H1 (cell line): Measurements from ENCODE around the gene HSPA1L. TPM values are rescaled to one million over a fixed set of nuclear protein-coding genes. Genes with fewer than 3 reads are reported as not detected.

Experiments
- CTCF ChIA-PET: fragments of 300-600 bp; sonication (Branson Sonifier 250); formaldehyde crosslinking; loops from one replicate; lab custom pipeline; 2021; ENCODE audit not compliant: partially characterized antibody; lab: Charles Lee
- POLR2A ChIA-PET: fragments of 300-600 bp; sonication (Branson Sonifier 250); formaldehyde crosslinking; loops from one replicate; lab custom pipeline; 2021; ENCODE audit warnings: inconsistent platforms; ENCODE audit not compliant: partially characterized antibody; lab: Charles Lee
- DNase-seq, 2 experiments: peaks; one replicate each; pipeline versions ENCODE4 v3.0.0 to v3.0.0-alpha.2; 2010 to 2022; ENCODE audit warnings: low spot score in 2 of 2, low read depth in 1 of 2, mixed read lengths in 1 of 2
- FAIRE-seq: peaks from 2 replicates; lab custom pipeline; 2011; peaks lifted over from hg19 to GRCh38; lab: Jason Lieb, UNC
- H2AFZ ChIP-seq: 2 replicates; pipeline ENCODE4 v1.8.1; 2012; ENCODE audit warnings: low read length, inconsistent platforms
- H2AK5ac ChIP-seq: 2 replicates; pipeline ENCODE4 v1.6.1; 2013; ENCODE audit warnings: low read depth, low read length
- H2BK120ac ChIP-seq: replicated peaks from 2 replicates; pipeline ENCODE3; 2013; ENCODE audit warnings: low read depth, low read length, inconsistent platforms
- H2BK12ac ChIP-seq: 2 replicates; pipeline ENCODE4 v1.6.1; 2013; ENCODE audit warnings: low read depth, low read length
- H2BK15ac ChIP-seq: 2 replicates; pipeline ENCODE4 v1.6.1; 2013; ENCODE audit warnings: low read length
- H2BK20ac ChIP-seq: 2 replicates; pipeline ENCODE4 v1.6.1; 2013; ENCODE audit warnings: low read length
- H2BK5ac ChIP-seq: 2 replicates; pipeline ENCODE4 v1.6.1; 2013; ENCODE audit warnings: low read depth, low read length
- H3K14ac ChIP-seq: 2 replicates; pipeline ENCODE4 v1.6.1; 2013; ENCODE audit warnings: inconsistent platforms; ENCODE audit not compliant: insufficient read length
- H3K18ac ChIP-seq: 2 replicates; pipeline ENCODE4 v1.6.1; 2013; ENCODE audit warnings: low read length; ENCODE audit errors: extremely low read depth
- H3K23ac ChIP-seq: 2 replicates; pipeline ENCODE4 v1.6.1; 2013; ENCODE audit warnings: inconsistent platforms; ENCODE audit not compliant: insufficient read length
- H3K23me2 ChIP-seq: 2 replicates; pipeline ENCODE4 v1.6.1; 2013; ENCODE audit warnings: low read depth, low read length
- H3K27ac ChIP-seq: 2 replicates; pipeline ENCODE4 v1.6.1; 2011; ENCODE audit warnings: low read depth, low read length, inconsistent platforms
- H3K27me3 ChIP-seq, 4 experiments: replicated peaks in 1 of 4; 1 replicate in 1 of 4; 2 replicates in 3 of 4; pipeline versions ENCODE4 v1.6.1 to v1.8.1; 2011 to 2013; ENCODE audit warnings: low read length in 3 of 4, mild to moderate bottlenecking in 3 of 4, inconsistent platforms in 2 of 4, mixed read lengths in 2 of 4, moderate library complexity in 1 of 4; ENCODE audit not compliant: control insufficient read depth in 3 of 4, insufficient read depth in 3 of 4; ENCODE audit errors: extremely low read depth in 1 of 4
- H3K36me3 ChIP-seq, 4 experiments: 2 replicates each; pipeline versions ENCODE4 v1.6.1 to v1.8.1; 2011 to 2013; ENCODE audit warnings: mild to moderate bottlenecking in 4 of 4, low read length in 3 of 4, moderate library complexity in 2 of 4, control low read depth in 1 of 4, inconsistent platforms in 1 of 4; ENCODE audit not compliant: insufficient read depth in 4 of 4, control insufficient read depth in 2 of 4
- H3K4ac ChIP-seq: replicated peaks from 2 replicates; pipeline ENCODE3; 2013; ENCODE audit warnings: low read length, low read depth, mixed read lengths, inconsistent platforms; ENCODE audit not compliant: insufficient read length
- H3K4me1 ChIP-seq, 4 experiments: replicated peaks in 1 of 4; 1 replicate in 1 of 4; 2 replicates in 3 of 4; pipeline versions ENCODE4 v1.6.1 to v1.8.1; 2011 to 2013; ENCODE audit warnings: low read length in 3 of 4, inconsistent platforms in 2 of 4, mixed read lengths in 1 of 4; ENCODE audit not compliant: insufficient read depth in 4 of 4, control insufficient read depth in 3 of 4
- H3K4me2 ChIP-seq, 2 experiments: 2 replicates each; pipeline versions ENCODE4 v1.6.1 to v1.8.1; 2011 to 2013; ENCODE audit warnings: low read depth in 2 of 2, low read length in 2 of 2, control low read depth in 1 of 2, inconsistent platforms in 1 of 2, mild to moderate bottlenecking in 1 of 2; ENCODE audit not compliant: insufficient read depth in 1 of 2
- H3K4me3 ChIP-seq, 4 experiments: fragments of 200-600, 300-600 bp in 1 of 4; sonication (generic), shearing (Covaris generic), sonication (Bioruptor Twin) in 1 of 4; 2 replicates each; pipeline versions ENCODE4 v1.5.1 to v1.8.1; 2011 to 2016; ENCODE audit warnings: low read length in 4 of 4, low read depth in 3 of 4, control low read depth in 2 of 4, inconsistent platforms in 2 of 4, mild to moderate bottlenecking in 2 of 4, mixed read lengths in 1 of 4, moderate library complexity in 1 of 4; ENCODE audit not compliant: insufficient read depth in 2 of 4; ENCODE audit errors: extremely low read depth in 1 of 4
- H3K56ac ChIP-seq: replicated peaks from 2 replicates; pipeline ENCODE3; 2013; ENCODE audit warnings: low read depth, mild to moderate bottlenecking, mixed read lengths, low read length, inconsistent platforms; ENCODE audit not compliant: insufficient read length
- H3K79me1 ChIP-seq: 2 replicates; pipeline ENCODE4 v1.6.1; 2013; ENCODE audit warnings: low read depth, low read length, control low read depth
- H3K79me2 ChIP-seq, 2 experiments: 2 replicates each; pipeline versions ENCODE4 v1.6.1 to v1.8.1; 2012 to 2013; ENCODE audit warnings: low read length in 2 of 2, mild to moderate bottlenecking in 2 of 2, inconsistent platforms in 1 of 2; ENCODE audit not compliant: insufficient read depth in 2 of 2, control insufficient read depth in 1 of 2
- H3K9ac ChIP-seq, 4 experiments: replicated peaks in 1 of 4; 1 replicate in 1 of 4; 2 replicates in 3 of 4; pipeline versions ENCODE4 v1.6.1 to v1.8.1; 2011 to 2013; ENCODE audit warnings: low read depth in 3 of 4, low read length in 3 of 4, control low read depth in 2 of 4, mild to moderate bottlenecking in 2 of 4, moderate library complexity in 2 of 4, inconsistent platforms in 1 of 4; ENCODE audit errors: extremely low read depth in 1 of 4
- H3K9me3 ChIP-seq, 2 experiments: 2 replicates each; pipeline versions ENCODE4 v1.6.1 to v1.8.1; 2012 to 2013; ENCODE audit warnings: mild to moderate bottlenecking in 2 of 2, moderate library complexity in 2 of 2, control low read depth in 1 of 2, inconsistent platforms in 1 of 2, low read depth in 1 of 2, low read length in 1 of 2, mixed read lengths in 1 of 2; ENCODE audit not compliant: insufficient read depth in 2 of 2
- H4K20me1 ChIP-seq, 2 experiments: replicated peaks in 1 of 2; 2 replicates each; pipeline versions ENCODE3 to v1.8.1; 2011 to 2013; ENCODE audit warnings: inconsistent platforms in 2 of 2, low read length in 2 of 2, mild to moderate bottlenecking in 1 of 2; ENCODE audit not compliant: insufficient read depth in 2 of 2, control insufficient read depth in 1 of 2
- H4K5ac ChIP-seq: 2 replicates; pipeline ENCODE4 v1.6.1; 2013; ENCODE audit warnings: low read length, low read depth, mixed read lengths, inconsistent platforms; ENCODE audit not compliant: insufficient read length
- H4K8ac ChIP-seq: 2 replicates; pipeline ENCODE4 v1.8.0; 2013; ENCODE audit warnings: mild to moderate bottlenecking, moderate library complexity, low read length, inconsistent platforms; ENCODE audit not compliant: insufficient read depth; ENCODE audit errors: extremely low read depth
- H4K91ac ChIP-seq: replicated peaks from 2 replicates; pipeline ENCODE3; 2013; ENCODE audit warnings: low read length, mixed read lengths, inconsistent platforms; ENCODE audit not compliant: insufficient read length
- ASH2L ChIP-seq: fragments of 200-600, 300-600 bp; sonication (generic); IDR thresholded peaks from one replicate; pipeline ENCODE4 v1.7.1; 2017; ENCODE audit warnings: low read length
- CEBPB ChIP-seq: IDR thresholded peaks from 2 replicates; pipeline ENCODE4 v1.6.1; 2012; ENCODE audit warnings: low read depth, low read length
- EGR1 ChIP-seq: IDR thresholded peaks from 2 replicates; pipeline ENCODE4 v1.6.1; 2011; ENCODE audit warnings: low read depth, low read length, borderline replicate concordance
- GABPA ChIP-seq: IDR thresholded peaks from 2 replicates; pipeline ENCODE4 v1.6.1; 2011; ENCODE audit warnings: mild to moderate bottlenecking, low read length, moderate library complexity, borderline replicate concordance; ENCODE audit not compliant: insufficient read depth
- HDAC6 ChIP-seq: IDR thresholded peaks from one replicate; pipeline ENCODE4 v1.7.1; 2012; ENCODE audit warnings: low read depth, mild to moderate bottlenecking, inconsistent platforms, low read length, moderate library complexity
- KDM4A ChIP-seq: IDR thresholded peaks from one replicate; pipeline ENCODE4 v1.7.1; 2012; ENCODE audit warnings: low read depth, mild to moderate bottlenecking, moderate library complexity, low read length, inconsistent platforms; ENCODE audit not compliant: severe bottlenecking
- MAX ChIP-seq: IDR thresholded peaks from 2 replicates; pipeline ENCODE4 v1.6.1; 2012; ENCODE audit warnings: inconsistent platforms
- POLR2A ChIP-seq, 2 experiments: IDR thresholded peaks; 1 replicate in 1 of 2; 2 replicates in 1 of 2; pipeline ENCODE4 v1.6.1; 2011; ENCODE audit warnings: low read depth in 2 of 2, low read length in 2 of 2, mild to moderate bottlenecking in 2 of 2; ENCODE audit errors: control extremely low read depth in 1 of 2
- RBBP5 ChIP-seq: IDR thresholded peaks from 2 replicates; pipeline ENCODE4 v1.7.1; 2012; ENCODE audit warnings: low read depth, mild to moderate bottlenecking, inconsistent platforms, low read length, moderate library complexity, borderline replicate concordance
- TBP ChIP-seq: IDR thresholded peaks from 2 replicates; pipeline ENCODE4 v1.6.1; 2011; ENCODE audit warnings: low read depth, low read length, improper control_type of control experiment
- TEAD4 ChIP-seq: IDR thresholded peaks from 2 replicates; pipeline ENCODE4 v1.6.1; 2012; ENCODE audit warnings: low read depth, low read length, inconsistent platforms, mixed read lengths
- YY1 ChIP-seq: IDR thresholded peaks from 2 replicates; pipeline ENCODE4 v1.6.1; 2011; ENCODE audit warnings: low read depth, mild to moderate bottlenecking, low read length
- WGBS, 2 experiments: shearing (Covaris generic) in 1 of 2; methylation state at CpG; one replicate each; pipeline versions ENCODE4 v1.1.6 to v1.1.7; 2013 to 2015; ENCODE audit warnings: low lambda C conversion rate in 2 of 2, mixed read lengths in 2 of 2, inconsistent platforms in 1 of 2, low coverage in 1 of 2, missing lambda C conversion rate in 1 of 2; ENCODE audit not compliant: insufficient replicate concordance in 2 of 2, insufficient coverage in 1 of 2, insufficient read length in 1 of 2; ENCODE audit errors: extremely low coverage in 1 of 2, missing lambda C conversion rate in 1 of 2; 5-methylcytosine and 5-hydroxymethylcytosine counted together
- polyA plus RNA-seq, 7 experiments: library from polyadenylated mRNA; depleted of rRNA in 3 of 7; stranded (reverse) in 5 of 7; unstranded in 2 of 7; fragments of >200 nt in 5 of 7; fragments of 200-250 nt in 2 of 7; gene quantifications; 1 replicate in 5 of 7; 2 replicates in 1 of 7; 4 replicates in 1 of 7; pipeline versions ENCODE4 v1.2.1 to v1.2.3, GENCODE V29; 2011 to 2013; ENCODE audit warnings: missing spikeins in 2 of 7, mixed read lengths in 2 of 7
- total RNA-seq: library from RNA; stranded (reverse); fragmentation: NEBNext Ultra II Directional; extraction: Animal tissue kit (Norgen Biotek cat#: 25700); gene quantifications from 2 replicates; pipeline ENCODE4 v1.2.1, GENCODE V29; 2021

HSPA1L gene
- total and polyA plus RNA-seq, 2 of the 8 experiments (the other 6 are each of a cell fraction or from before 2014, with no cell fraction given) = 1.00 to 1.9 TPM

- peaks cover 3 to 13% (median 7%) of the 10 kb centered on the region in 4 experiments; a peak in 6 of 7 replicates for H3K4me1 ChIP-seq
- H4K8ac ChIP-seq = peak overlapping the region; percentile 88; the same call in 1 of the 2 replicates
- no peak overlapping the region for H2BK20ac ChIP-seq
- H3K36me3 ChIP-seq = no peaks in the 10 kb centered on the region
- peak overlapping the region; percentile 62 to 87 (median 74) for H3K4me3 ChIP-seq
- peak overlapping the region; percentile 48; the same call in 1 of the 2 replicates for H2BK5ac ChIP-seq
- H3K27ac ChIP-seq = peak overlapping the region; percentile 41; the same call in 1 of the 2 replicates
- FAIRE-seq (no peak), DNase-seq (peak in 1 of 2 experiments; percentile 75)
- no peaks in the 10 kb centered on the region; a peak in 1 of 7 replicates for H3K27me3 ChIP-seq
- no peaks in the 10 kb centered on the region for H4K20me1 ChIP-seq
- peak overlapping the region; percentile 60 for H2AFZ ChIP-seq
- no peak overlapping the region for H3K4ac ChIP-seq
- ChIA-PET POLR2A (interaction anchor here (0.6 to 10.9 kb wide), 19 partner anchors 9 to 379 kb away, joined by 3 to 136 read pairs (median 5); partner anchors contain the start of genes BAG6, DDX39B, GPANK1 and HSPA1A), CTCF (interaction anchor here (0.6 to 3.4 kb wide), 7 partner anchors 9 to 224 kb away, joined by 3 to 13 read pairs (median 6); partner anchors contain the start of genes LSM2 and VARS1)
- H3K18ac ChIP-seq = peak overlapping the region; percentile 42; the same call in 1 of the 2 replicates
- peak overlapping the region; percentile 34 to 57 (median 38) for H3K9ac ChIP-seq
- H2BK120ac ChIP-seq = no peak overlapping the region
- no peaks in the 10 kb centered on the region for H3K9me3 ChIP-seq
- H3K23ac ChIP-seq = no peak overlapping the region
- H3K79me1 ChIP-seq = peaks cover 2% of the 10 kb centered on the region; the same call in 1 of the 2 replicates
- peak overlapping the region; percentile 14 for H4K91ac ChIP-seq
- H4K5ac ChIP-seq = peak overlapping the region; percentile 88
- H3K4me2 ChIP-seq = peak overlapping the region; percentile 73 to 80
- no peak overlapping the region for H2AK5ac ChIP-seq
- peaks cover 0 to 5% of the 10 kb centered on the region in 2 experiments; a peak in 1 of 4 replicates for H3K79me2 ChIP-seq
- H3K23me2 ChIP-seq = peaks cover 7% of the 10 kb centered on the region
- no peak overlapping the region for H2BK12ac ChIP-seq
- H3K56ac ChIP-seq = peak overlapping the region; percentile 20
- no peak overlapping the region for H2BK15ac ChIP-seq
- 8% methylated on average over 36 of the region's 39 CpGs; no CpG with 5 or more reads in 1 of the 2 experiments for WGBS, 2 experiments
- no peak overlapping the region for H3K14ac ChIP-seq
- TF ChIP-seq CEBPB (peak; percentile 92), KDM4A (peak; percentile 53), POLR2A (IDR thresholded peaks at IDR 0.05; ENCODE audit: control extremely low read depth in 1 of 2, low read depth in 2 of 2, low read length in 2 of 2) (peak in 1 of 2 experiments; percentile 74; a peak in 2 of 3 replicates), HDAC6 (no peak), TBP (no peak), ASH2L (peak; percentile 92), TEAD4 (no peak), RBBP5 (peak; percentile 89; the same call in 1 of the 2 replicates), GABPA (no peak), YY1 (no peak), EGR1 (peak; percentile 73; the same call in 1 of the 2 replicates), MAX (0 out of 2 replicates have a peak, but pooled peaks have one; percentile 10)
These were observed 6.4 kb upstream of the HSPA1L start for GRCh38 chr6:31821301-31822035.
